RWPE2 (cell line): Measurements from ENCODE around the gene VIPR1.

ENCODE experiments used
- ATAC-seq: fragments of 200-7000 bp; cut with Tn5 transposase; 3 replicates; pipeline ENCODE4 v1.9.1; 2021; ENCODE audit warnings: low read depth
- DNase-seq: peaks from one replicate; pipeline ENCODE4 v3.0.0-alpha.2; 2020; ENCODE audit warnings: low spot score
- H3K27ac ChIP-seq: fragments of 450-650 bp; 2 replicates; pipeline ENCODE4 v1.5.1; 2017; ENCODE audit warnings: mild to moderate bottlenecking; ENCODE audit not compliant: poor library complexity, severe bottlenecking
- H3K27me3 ChIP-seq: fragments of 250-450 bp; sonication (Bioruptor Pico); 2 replicates; pipeline ENCODE4 v1.5.1; 2021; ENCODE audit warnings: mild to moderate bottlenecking, moderate library complexity; ENCODE audit not compliant: insufficient read depth, poor library complexity, severe bottlenecking
- H3K36me3 ChIP-seq: fragments of 250-450 bp; sonication (Bioruptor Pico); 2 replicates; pipeline ENCODE4 v1.5.1; 2020; ENCODE audit warnings: low read depth, mild to moderate bottlenecking, moderate library complexity
- H3K4me1 ChIP-seq: fragments of 250-450 bp; sonication (Bioruptor Pico); 2 replicates; pipeline ENCODE4 v1.5.1; 2021; ENCODE audit warnings: mild to moderate bottlenecking, moderate library complexity; ENCODE audit not compliant: insufficient read depth, poor library complexity, severe bottlenecking
- H3K4me3 ChIP-seq: fragments of 250-450 bp; sonication (Bioruptor Pico); 2 replicates; pipeline ENCODE4 v1.5.1; 2021; ENCODE audit warnings: mild to moderate bottlenecking, moderate library complexity; ENCODE audit not compliant: severe bottlenecking
- H3K9me3 ChIP-seq: fragments of 250-450 bp; sonication (Bioruptor Pico); 2 replicates; pipeline ENCODE4 v1.5.1; 2021; ENCODE audit warnings: mild to moderate bottlenecking, moderate library complexity; ENCODE audit not compliant: severe bottlenecking
- TF ChIP-seq, protein P1 (sequence below): fragments of 450-650 bp; IDR thresholded peaks from one replicate; pipeline ENCODE4 v1.5.1; 2017; ENCODE audit warnings: mild to moderate bottlenecking, moderate library complexity; ENCODE audit not compliant: poor library complexity, severe bottlenecking

Gene VIPR1

DNA sequence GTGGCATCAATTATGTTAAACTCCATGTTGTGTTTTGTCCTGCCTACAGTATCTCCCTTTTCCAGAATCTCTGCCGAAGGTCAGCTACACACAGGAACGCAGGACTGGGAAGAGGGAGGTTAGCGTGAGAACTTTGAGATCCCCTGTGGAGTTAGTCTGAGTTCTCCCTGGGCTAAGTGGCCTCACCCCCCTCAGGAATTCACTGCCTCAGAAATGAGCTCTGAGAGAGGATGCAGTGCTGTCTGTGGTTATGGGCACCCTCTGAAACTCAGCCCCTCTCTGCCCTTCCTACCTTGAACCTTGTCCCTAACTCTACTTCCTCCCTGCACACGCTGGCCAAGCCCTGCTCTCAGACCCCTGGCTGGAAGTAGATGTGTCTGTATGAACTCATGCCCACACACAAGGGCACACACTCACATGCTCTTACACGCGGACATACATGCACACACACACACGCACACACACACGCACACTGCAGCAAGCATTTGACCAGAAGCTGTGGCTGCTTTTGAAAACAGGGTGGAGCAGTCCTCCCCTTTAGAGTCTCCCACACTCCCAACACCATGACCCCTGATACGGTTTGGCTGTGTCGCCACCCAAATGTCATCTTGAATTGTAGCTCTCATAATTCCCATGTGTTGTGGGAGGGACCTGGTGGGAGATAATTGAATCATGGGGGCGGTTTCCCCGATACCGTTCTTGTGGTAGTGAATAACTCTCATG, 5.3 kb upstream of the VIPR1 start:
- H3K27ac ChIP-seq = no peak overlapping the region

DNA sequence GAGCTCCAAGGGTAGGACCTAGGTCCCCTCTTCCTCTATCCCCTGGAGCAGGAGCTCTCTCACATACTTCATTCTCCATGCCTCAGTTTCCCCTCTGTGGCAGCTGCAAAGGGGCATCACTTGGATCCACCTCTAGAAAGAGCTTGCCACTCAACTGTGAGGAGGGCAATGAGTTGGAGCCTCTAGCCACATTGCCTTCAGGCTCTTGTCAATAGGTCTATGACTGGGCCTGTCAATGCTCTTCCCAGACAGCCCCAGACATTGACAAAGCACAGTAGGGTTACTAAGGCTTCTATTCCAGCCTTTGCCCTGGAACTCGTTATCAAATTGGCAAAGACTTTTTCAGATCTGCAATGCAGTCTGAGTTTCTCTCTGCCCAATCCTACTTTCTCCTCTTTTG, 4.4 kb upstream of the VIPR1 start:
- no peak for ATAC-seq
- H3K4me3 ChIP-seq = no peak overlapping the region
- no peaks in the 10 kb centered on the region for H3K27me3 ChIP-seq
- DNase-seq = peak; percentile 6
- no peaks in the 10 kb centered on the region for H3K36me3 ChIP-seq
- H3K9me3 ChIP-seq = no peaks in the 10 kb centered on the region
- no peaks in the 10 kb centered on the region for H3K4me1 ChIP-seq
- TF ChIP-seq, protein P1, sequence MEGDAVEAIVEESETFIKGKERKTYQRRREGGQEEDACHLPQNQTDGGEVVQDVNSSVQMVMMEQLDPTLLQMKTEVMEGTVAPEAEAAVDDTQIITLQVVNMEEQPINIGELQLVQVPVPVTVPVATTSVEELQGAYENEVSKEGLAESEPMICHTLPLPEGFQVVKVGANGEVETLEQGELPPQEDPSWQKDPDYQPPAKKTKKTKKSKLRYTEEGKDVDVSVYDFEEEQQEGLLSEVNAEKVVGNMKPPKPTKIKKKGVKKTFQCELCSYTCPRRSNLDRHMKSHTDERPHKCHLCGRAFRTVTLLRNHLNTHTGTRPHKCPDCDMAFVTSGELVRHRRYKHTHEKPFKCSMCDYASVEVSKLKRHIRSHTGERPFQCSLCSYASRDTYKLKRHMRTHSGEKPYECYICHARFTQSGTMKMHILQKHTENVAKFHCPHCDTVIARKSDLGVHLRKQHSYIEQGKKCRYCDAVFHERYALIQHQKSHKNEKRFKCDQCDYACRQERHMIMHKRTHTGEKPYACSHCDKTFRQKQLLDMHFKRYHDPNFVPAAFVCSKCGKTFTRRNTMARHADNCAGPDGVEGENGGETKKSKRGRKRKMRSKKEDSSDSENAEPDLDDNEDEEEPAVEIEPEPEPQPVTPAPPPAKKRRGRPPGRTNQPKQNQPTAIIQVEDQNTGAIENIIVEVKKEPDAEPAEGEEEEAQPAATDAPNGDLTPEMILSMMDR = no peak
- no peak overlapping the region for H3K27ac ChIP-seq

More for the DNA sequence above, 5.3 kb upstream of the VIPR1 start:
- H3K4me3 ChIP-seq = no peak overlapping the region
- H3K27me3 ChIP-seq = no peaks in the 10 kb centered on the region
- DNase-seq (peak; percentile 6), ATAC-seq (no peak)
- H3K36me3 ChIP-seq = no peaks in the 10 kb centered on the region
- H3K4me1 ChIP-seq = no peaks in the 10 kb centered on the region
- TF ChIP-seq, protein P1 = no peak
- no peaks in the 10 kb centered on the region for H3K9me3 ChIP-seq

DNA sequence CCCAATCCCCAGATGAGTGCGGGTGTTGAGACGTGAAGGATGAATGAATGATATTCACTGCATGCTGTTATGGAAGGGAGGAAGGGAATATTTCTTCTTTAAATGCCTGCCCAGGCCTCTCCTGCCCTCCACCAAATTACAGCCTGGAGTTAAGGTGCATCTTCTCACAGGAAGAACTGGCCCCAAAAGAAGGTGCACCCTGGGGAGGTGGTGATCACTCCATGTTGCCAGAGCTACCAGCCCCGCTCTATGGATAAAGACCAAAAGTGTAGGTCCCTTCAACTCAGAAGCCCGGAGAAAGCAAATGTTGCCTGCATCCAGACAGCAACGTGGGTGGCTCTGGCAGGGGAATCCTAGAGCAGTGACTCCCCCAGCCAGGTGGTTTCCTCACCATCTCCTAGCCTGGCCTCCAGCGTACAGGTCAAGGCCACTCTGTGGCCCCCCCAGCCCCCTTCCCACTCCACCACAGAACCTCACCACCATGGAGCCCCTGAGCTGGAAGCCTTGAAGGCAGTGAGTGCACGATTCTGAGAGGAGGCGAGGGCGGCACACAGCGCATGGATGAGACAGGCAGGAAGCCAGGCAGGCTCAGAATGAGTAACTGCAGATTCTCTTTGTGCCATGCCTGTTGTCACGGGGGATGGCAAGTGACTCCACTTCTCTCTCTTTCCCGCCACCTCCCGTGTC, 3.5 kb upstream of the VIPR1 start:
- H3K4me1 ChIP-seq = no peaks in the 10 kb centered on the region
- TF ChIP-seq, protein P1 = no peak
- no peaks in the 10 kb centered on the region for H3K36me3 ChIP-seq
- no peaks in the 10 kb centered on the region for H3K9me3 ChIP-seq
- no peaks in the 10 kb centered on the region for H3K27me3 ChIP-seq
- peak; percentile 30 for DNase-seq
- no peak for ATAC-seq
- no peak overlapping the region for H3K27ac ChIP-seq
- H3K4me3 ChIP-seq = no peak overlapping the region

DNA sequence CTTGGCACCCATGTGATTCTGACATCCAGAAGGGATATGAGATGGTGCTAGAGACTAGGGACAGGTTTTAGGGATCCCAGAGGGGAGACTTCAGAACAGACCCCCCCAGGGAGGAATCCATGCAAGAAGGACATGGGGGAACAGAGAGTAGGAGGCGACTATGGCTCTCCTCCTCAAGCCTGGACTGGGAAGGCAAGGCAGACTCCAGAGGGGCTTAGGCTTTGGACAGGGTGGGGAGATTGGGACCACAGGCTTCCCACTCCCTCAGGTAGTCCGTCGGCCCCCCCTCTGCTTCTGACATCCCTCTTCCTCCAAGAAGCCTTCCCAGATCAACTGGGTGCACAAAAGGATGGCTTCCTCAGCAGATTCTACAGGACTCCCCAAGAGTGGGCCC, 3.0 kb upstream of the VIPR1 start:
- TF ChIP-seq, protein P1 = no peak
- peak; percentile 30 for DNase-seq

DNA sequence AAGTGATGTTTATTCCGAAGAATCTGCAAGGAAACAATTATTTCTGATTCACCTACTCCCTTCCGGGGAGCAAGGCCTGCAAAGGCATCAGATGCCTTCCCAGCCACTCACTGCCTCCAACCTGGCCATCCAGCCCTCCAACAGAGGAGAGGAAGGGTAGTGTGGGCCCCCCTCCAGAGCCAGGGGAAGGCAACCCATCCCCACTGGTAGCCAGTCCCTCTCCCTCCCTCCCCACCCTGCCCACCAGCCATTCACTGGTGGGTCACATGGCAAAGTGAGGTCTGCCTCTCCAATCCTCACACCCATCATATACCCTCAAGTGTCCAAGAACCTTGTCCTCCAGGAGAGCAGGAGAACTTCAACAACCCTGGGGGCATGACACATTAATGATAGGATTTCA, 2.4 kb upstream of the VIPR1 start:
- Histone ChIP-seq H3K9me3 (no peaks in the 10 kb centered on the region), H3K4me1 (no peaks in the 10 kb centered on the region), H3K27ac (no peak overlapping the region), H3K4me3 (no peak overlapping the region), H3K36me3 (no peaks in the 10 kb centered on the region), H3K27me3 (no peaks in the 10 kb centered on the region)
- TF ChIP-seq, protein P1 = no peak
- ATAC-seq (no peak), DNase-seq (peak; percentile 21)

More for the DNA sequence above, 3.0 kb upstream of the VIPR1 start:
- no peaks in the 10 kb centered on the region for H3K4me1 ChIP-seq
- no peaks in the 10 kb centered on the region for H3K9me3 ChIP-seq
- no peak for ATAC-seq
- H3K27me3 ChIP-seq = no peaks in the 10 kb centered on the region
- no peak overlapping the region for H3K27ac ChIP-seq
- H3K4me3 ChIP-seq = no peak overlapping the region
- H3K36me3 ChIP-seq = no peaks in the 10 kb centered on the region
